WTC11 (cell line): ENCODE data around the gene CENPVL2.

Experiments
- MLX ChIP-seq: sonication (generic); formaldehyde crosslinking; IDR thresholded peaks from 2 replicates; pipeline ENCODE4 v1.8.1; 2023; ENCODE audit warnings: mild to moderate bottlenecking, missing genetic modification reagents, moderate library complexity
- SP1 ChIP-seq: sonication (generic); formaldehyde crosslinking; conservative IDR thresholded peaks from 2 replicates; pipeline ENCODE4 v1.8.1; 2022; ENCODE audit warnings: missing genetic modification reagents
- ZNF138 ChIP-seq: sonication (generic); formaldehyde crosslinking; conservative IDR thresholded peaks from 2 replicates; pipeline ENCODE4 v1.8.1; 2022; ENCODE audit warnings: mild to moderate bottlenecking, moderate library complexity, missing genetic modification reagents
- ZNF263 ChIP-seq: sonication (generic); formaldehyde crosslinking; IDR thresholded peaks from 2 replicates; pipeline ENCODE4 v1.8.1; 2022; ENCODE audit warnings: low read depth, mild to moderate bottlenecking, moderate library complexity, missing genetic modification reagents
- ZNF423 ChIP-seq: fragments of 250-450 bp; sonication (Bioruptor Pico); IDR thresholded peaks from 2 replicates; pipeline ENCODE4 v2.1.2; 2022; ENCODE audit warnings: mild to moderate bottlenecking, moderate library complexity
- TF ChIP-seq, protein P1 (sequence below): fragments of 200-600 bp; IDR thresholded peaks from 2 replicates; pipeline ENCODE4 v1.8.0; 2022; ENCODE audit warnings: antibody characterized with exemption
- TF ChIP-seq, protein P2 (sequence below): sonication (generic); formaldehyde crosslinking; IDR thresholded peaks from 2 replicates; pipeline ENCODE4 v1.8.1; 2022; ENCODE audit warnings: mild to moderate bottlenecking, missing genetic modification reagents, moderate library complexity, borderline replicate concordance

DNA sequence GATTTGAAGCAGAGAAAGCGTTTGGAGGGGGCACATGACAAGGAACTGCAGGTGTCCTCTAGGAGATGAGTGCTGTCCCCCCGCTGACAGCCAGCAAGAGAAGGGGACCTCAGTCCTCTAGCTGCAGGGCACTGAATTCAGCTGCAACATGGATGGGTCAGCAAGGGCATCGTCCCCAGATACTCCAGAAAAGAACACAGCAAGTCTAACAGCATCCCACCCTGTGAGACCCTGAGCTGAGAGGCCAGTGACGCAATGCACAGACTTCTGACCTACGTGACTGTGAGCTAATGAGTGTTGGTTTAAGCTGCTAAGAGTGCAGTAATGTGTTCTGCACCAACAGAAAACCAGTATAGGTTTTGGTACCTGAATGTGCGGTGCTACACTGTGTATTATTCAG is 11.6 kb upstream of the CENPVL2 start:
- TF ChIP-seq, protein P1, sequence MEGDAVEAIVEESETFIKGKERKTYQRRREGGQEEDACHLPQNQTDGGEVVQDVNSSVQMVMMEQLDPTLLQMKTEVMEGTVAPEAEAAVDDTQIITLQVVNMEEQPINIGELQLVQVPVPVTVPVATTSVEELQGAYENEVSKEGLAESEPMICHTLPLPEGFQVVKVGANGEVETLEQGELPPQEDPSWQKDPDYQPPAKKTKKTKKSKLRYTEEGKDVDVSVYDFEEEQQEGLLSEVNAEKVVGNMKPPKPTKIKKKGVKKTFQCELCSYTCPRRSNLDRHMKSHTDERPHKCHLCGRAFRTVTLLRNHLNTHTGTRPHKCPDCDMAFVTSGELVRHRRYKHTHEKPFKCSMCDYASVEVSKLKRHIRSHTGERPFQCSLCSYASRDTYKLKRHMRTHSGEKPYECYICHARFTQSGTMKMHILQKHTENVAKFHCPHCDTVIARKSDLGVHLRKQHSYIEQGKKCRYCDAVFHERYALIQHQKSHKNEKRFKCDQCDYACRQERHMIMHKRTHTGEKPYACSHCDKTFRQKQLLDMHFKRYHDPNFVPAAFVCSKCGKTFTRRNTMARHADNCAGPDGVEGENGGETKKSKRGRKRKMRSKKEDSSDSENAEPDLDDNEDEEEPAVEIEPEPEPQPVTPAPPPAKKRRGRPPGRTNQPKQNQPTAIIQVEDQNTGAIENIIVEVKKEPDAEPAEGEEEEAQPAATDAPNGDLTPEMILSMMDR = no peak
- TF ChIP-seq, protein P2, sequence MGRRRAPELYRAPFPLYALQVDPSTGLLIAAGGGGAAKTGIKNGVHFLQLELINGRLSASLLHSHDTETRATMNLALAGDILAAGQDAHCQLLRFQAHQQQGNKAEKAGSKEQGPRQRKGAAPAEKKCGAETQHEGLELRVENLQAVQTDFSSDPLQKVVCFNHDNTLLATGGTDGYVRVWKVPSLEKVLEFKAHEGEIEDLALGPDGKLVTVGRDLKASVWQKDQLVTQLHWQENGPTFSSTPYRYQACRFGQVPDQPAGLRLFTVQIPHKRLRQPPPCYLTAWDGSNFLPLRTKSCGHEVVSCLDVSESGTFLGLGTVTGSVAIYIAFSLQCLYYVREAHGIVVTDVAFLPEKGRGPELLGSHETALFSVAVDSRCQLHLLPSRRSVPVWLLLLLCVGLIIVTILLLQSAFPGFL (CRISPR knock-in tag) = no peak
- TF ChIP-seq ZNF138 (CRISPR knock-in tag) (no peak), SP1 (CRISPR knock-in tag) (no peak), ZNF423 (CRISPR knock-in tag) (no peak), MLX (CRISPR knock-in tag) (no peak), ZNF263 (CRISPR knock-in tag) (no peak)
